K562 (cell line): ENCODE data around the gene PADI4. TPM values are rescaled to one million over a fixed set of nuclear protein-coding genes. Genes with fewer than 3 reads are reported as not detected.

ENCODE experiments used
- ATF1 ChIP-seq, 2 experiments: fragments of 450-650 bp in 1 of 2; IDR thresholded peaks; 2 replicates each; pipeline ENCODE4 v1.6.1; 2016; ENCODE audit warnings: missing compliant biosample characterization in 1 of 2, missing genetic modification characterization in 1 of 2
- ATF3 ChIP-seq, 2 experiments: fragments of 450-650 bp in 1 of 2; sonication (generic) in 1 of 2; formaldehyde crosslinking in 1 of 2; IDR thresholded peaks in 1 of 2; conservative IDR thresholded peaks in 1 of 2; 2 replicates each; pipeline versions ENCODE4 v1.6.1 to v1.8.1; 2016 to 2023; ENCODE audit warnings: mild to moderate bottlenecking in 2 of 2, moderate library complexity in 2 of 2, inconsistent platforms in 1 of 2, missing genetic modification reagents in 1 of 2
- CEBPZ ChIP-seq: fragments of 150-350 bp; IDR thresholded peaks from 2 replicates; pipeline ENCODE4 v1.6.1; 2014; ENCODE audit warnings: low read depth, mild to moderate bottlenecking, low read length, borderline replicate concordance
- DMBX1 ChIP-seq: fragments of 250-450 bp; sonication (Bioruptor Pico); IDR thresholded peaks from 2 replicates; pipeline ENCODE4 v1.8.0; 2022; ENCODE audit warnings: inconsistent platforms, mild to moderate bottlenecking, moderate library complexity, borderline replicate concordance
- ELK3 ChIP-seq: fragments of 450-650 bp; formaldehyde crosslinking; IDR thresholded peaks from 2 replicates; pipeline ENCODE4 v1.4.0; 2020; ENCODE audit warnings: mild to moderate bottlenecking
- KLF6 ChIP-seq: fragments of 250-450 bp; sonication (Bioruptor Pico); IDR thresholded peaks from 2 replicates; pipeline ENCODE4 v1.4.0; 2020; ENCODE audit warnings: mild to moderate bottlenecking, moderate library complexity, borderline replicate concordance
- MYC ChIP-seq, 2 experiments: fragments of 250-450 bp in 1 of 2; sonication (Bioruptor Pico) in 1 of 2; IDR thresholded peaks; 2 replicates each; pipeline versions ENCODE4 v1.5.1 to v1.6.1; 2012 to 2021; ENCODE audit warnings: low read depth in 2 of 2, borderline replicate concordance in 1 of 2, improper control_type of control experiment in 1 of 2, low read length in 1 of 2, mild to moderate bottlenecking in 1 of 2, moderate library complexity in 1 of 2
- NELFE ChIP-seq: IDR thresholded peaks from 2 replicates; pipeline ENCODE4 v1.6.1; 2011; ENCODE audit warnings: mild to moderate bottlenecking; ENCODE audit not compliant: insufficient read depth, insufficient read length
- PHB2 ChIP-seq: fragments of 450-650 bp; IDR thresholded peaks from 2 replicates; pipeline ENCODE4 v1.6.1; 2017; ENCODE audit warnings: low read depth
- POLR2G ChIP-seq: fragments of 200-400 bp; formaldehyde crosslinking; IDR thresholded peaks from 2 replicates; pipeline ENCODE4 v1.6.1; 2017; ENCODE audit warnings: low read depth, mild to moderate bottlenecking, antibody characterized with exemption, low read length, moderate library complexity
- PYGO2 ChIP-seq: fragments of 450-650 bp; IDR thresholded peaks from 2 replicates; pipeline ENCODE4 v1.6.1; 2016; ENCODE audit warnings: mild to moderate bottlenecking, missing genetic modification characterization, moderate library complexity, missing compliant biosample characterization
- STAT6 ChIP-seq: sonication (generic); formaldehyde crosslinking; IDR thresholded peaks from 2 replicates; pipeline ENCODE4 v1.8.1; 2023; ENCODE audit warnings: mild to moderate bottlenecking, missing genetic modification reagents
- TAF1 ChIP-seq: IDR thresholded peaks from 2 replicates; pipeline ENCODE4 v1.6.1; 2011; ENCODE audit warnings: mild to moderate bottlenecking, low read length, moderate library complexity; ENCODE audit not compliant: insufficient read depth, control insufficient read depth, severe bottlenecking; ENCODE audit errors: extremely low read depth
- XRCC4 ChIP-seq: IDR thresholded peaks from one replicate; pipeline ENCODE4 v1.6.1; 2011; ENCODE audit not compliant: insufficient read depth, insufficient read length; ENCODE audit errors: extremely low read depth
- ZC3H4 ChIP-seq: sonication (generic); formaldehyde crosslinking; IDR thresholded peaks from 2 replicates; pipeline ENCODE4 v1.9.0; 2021; ENCODE audit warnings: missing genetic modification reagents, borderline replicate concordance
- ZFP36 ChIP-seq: fragments of 150-350 bp; IDR thresholded peaks from 2 replicates; pipeline ENCODE4 v1.6.1; 2018; ENCODE audit warnings: low read length, low read depth; ENCODE audit not compliant: partially characterized antibody
- ZNF444 ChIP-seq: fragments of 250-450 bp; sonication (Bioruptor Pico); IDR thresholded peaks from 2 replicates; pipeline ENCODE4 v1.4.0; 2020; ENCODE audit warnings: mild to moderate bottlenecking, moderate library complexity
- ZNF75A ChIP-seq: fragments of 450-650 bp; formaldehyde crosslinking; IDR thresholded peaks from 2 replicates; pipeline ENCODE4 v1.4.0; 2020; ENCODE audit warnings: mild to moderate bottlenecking
- polyA plus RNA-seq, 8 experiments: library from polyadenylated mRNA; depleted of rRNA in 4 of 8; stranded (reverse) in 5 of 8; unstranded in 3 of 8; fragments of >200 nt; fragmentation: Nextera tagmentation in 2 of 8; fragmentation: Illumina TruSeq in 1 of 8; extraction: Ambion mirVana in 2 of 8; extraction: Trizol in 1 of 8; gene quantifications; 2 replicates each; pipeline versions ENCODE4 v1.2.1 to v1.2.3, GENCODE V29; 2011 to 2014; ENCODE audit warnings: inconsistent platforms in 1 of 8, missing spikeins in 1 of 8
- total RNA-seq, 7 experiments: library from RNA; depleted of rRNA in 6 of 7; stranded (reverse); fragments of >200 nt in 6 of 7; fragmentation: Illumina TruSeq in 2 of 7; extraction: Trizol in 2 of 7; gene quantifications; 2 replicates each; pipeline versions ENCODE4 v1.2.1 to v1.2.3, GENCODE V29; 2011 to 2021; ENCODE audit warnings: low replicate concordance in 1 of 7

Gene PADI4
- total and polyA plus RNA-seq, 9 of the 15 experiments (the other 6 are each of a cell fraction or from before 2014, with no cell fraction given), result 0.22 to 0.33 TPM; not detected in 7

- TF ChIP-seq STAT6 (CRISPR knock-in tag), result no peak
- no peak for TF ChIP-seq ZFP36
- no peak for TF ChIP-seq CEBPZ
- peak; percentile 100 for TF ChIP-seq DMBX1 (CRISPR knock-in tag)
- peak; percentile 97 for TF ChIP-seq ELK3 (CRISPR knock-in tag)
- no peak for TF ChIP-seq POLR2G
- no peak for TF ChIP-seq ATF3 (IDR thresholded peaks at IDR 0.05)
- no peak for TF ChIP-seq ATF3 (CRISPR knock-in tag; conservative IDR thresholded peaks at IDR 0.05)
- TF ChIP-seq PHB2, result peak; percentile 79; the same call in 1 of the 2 replicates
- TF ChIP-seq KLF6, result peak; percentile 99
- no peak for TF ChIP-seq ATF1 (CRISPR knock-in tag; IDR thresholded peaks at IDR 0.05)
- TF ChIP-seq ATF1 (tag; IDR thresholded peaks at IDR 0.05), result peak; percentile 86
- TF ChIP-seq ZNF75A (CRISPR knock-in tag), result peak; percentile 58; the same call in 1 of the 2 replicates
- TF ChIP-seq TAF1, result no peak
- TF ChIP-seq MYC (IDR thresholded peaks at IDR 0.05; ENCODE audit: low read depth, low read length), result no peak
- TF ChIP-seq MYC (CRISPR knock-in tag; IDR thresholded peaks at IDR 0.05; ENCODE audit: borderline replicate concordance, low read depth), result no peak
- no peak for TF ChIP-seq NELFE
- peak; percentile 94 for TF ChIP-seq PYGO2 (tag)
- no peak for TF ChIP-seq ZC3H4 (CRISPR knock-in tag)
- TF ChIP-seq ZNF444 (CRISPR knock-in tag), result peak; percentile 96
- no peak for TF ChIP-seq XRCC4
Measured at GRCh38 chr1:17360272-17360956, 52.4 kb downstream of the PADI4 start (continued).
